ENCODE measurements around the gene PRKCE.

- TF ChIP-seq GATA2 (IDR thresholded peaks at IDR 0.05; ENCODE audit: low read depth, low read length) (no peak), GATA3 (IDR thresholded peaks at IDR 0.05; ENCODE audit: low read depth, low read length) (no peak)
These were observed 518.6 kb downstream of the PRKCE start for GRCh38 chr2:46170026-46170425.
